Activated B cell treated with CpG ODN at 0.5 μM for 24 hours (primary cell): ENCODE results near the gene ILKAP. TPM values are rescaled to one million over a fixed set of nuclear protein-coding genes. Genes with fewer than 3 reads are reported as not detected.

Experiments used
- ATAC-seq: fragments of 200-7000 bp; cut with Tn5 transposase; one replicate; pipeline ENCODE4 v1.10.0; 2021; ENCODE audit warnings: low read depth, mild to moderate bottlenecking, moderate library complexity
- CTCF ChIA-PET: fragments of 350-600 bp; sonication (Branson Sonifier 250); formaldehyde crosslinking; loops from one replicate; lab custom pipeline; 2021; ENCODE audit warnings: antibody characterized with exemption; lab: Charles Lee
- POLR2A ChIA-PET: fragments of 350-600 bp; sonication (Branson Sonifier 250); formaldehyde crosslinking; loops from one replicate; lab custom pipeline; 2021; ENCODE audit warnings: antibody characterized with exemption; lab: Charles Lee
- DNase-seq: peaks from one replicate; pipeline ENCODE4 v3.0.0; 2022
- H3K27ac Mint-ChIP-seq: one replicate; pipeline ENCODE4 v1.8.0; 2020; ENCODE audit warnings: mixed read lengths
- H3K27me3 Mint-ChIP-seq: one replicate; pipeline ENCODE4 v1.8.0; 2021; ENCODE audit warnings: mixed read lengths
- H3K36me3 Mint-ChIP-seq: one replicate; pipeline ENCODE4 v1.8.0; 2021; ENCODE audit warnings: low read depth, mixed read lengths
- H3K4me1 Mint-ChIP-seq: one replicate; pipeline ENCODE4 v1.8.0; 2021; ENCODE audit warnings: mixed read lengths
- H3K4me3 Mint-ChIP-seq: one replicate; pipeline ENCODE4 v1.8.0; 2020; ENCODE audit warnings: mild to moderate bottlenecking, mixed read lengths
- H3K9me3 Mint-ChIP-seq: one replicate; pipeline ENCODE4 v1.8.0; 2020; ENCODE audit warnings: mixed read lengths
- CTCF ChIP-seq: fragments of 200-600 bp; IDR thresholded peaks from one replicate; pipeline ENCODE4 v1.8.0; 2022; ENCODE audit warnings: antibody characterized with exemption, mild to moderate bottlenecking
- intact Hi-C: fragments of 100-400 bp; cut with micrococcal nuclease; formaldehyde crosslinking; loops from one replicate; pipeline ENCODE4 v1.15.1; 2024
- total RNA-seq: library from RNA; stranded (reverse); gene quantifications from 2 replicates; pipeline ENCODE4 v1.2.3, GENCODE V29; 2022

The ILKAP gene
- total RNA-seq, 1 donor from 2014 or later: 77.3 TPM

GRCh38 chr2:238152771-238153688, 50.5 kb downstream of the ILKAP start:
- Mint-ChIP-seq H3K27me3 (no peaks in the 10 kb centered on the region), H3K27ac (no peak overlapping the region), H3K4me3 (no peak overlapping the region), H3K9me3 (no peaks in the 10 kb centered on the region), H3K4me1 (no peaks in the 10 kb centered on the region), H3K36me3 (no peaks in the 10 kb centered on the region)
- DNase-seq (no peak), ATAC-seq (no peak)
- intact Hi-C loops: no loop called here
- TF ChIP-seq CTCF: no peak
- ChIA-PET POLR2A (no interaction called here), CTCF (no interaction called here)

- ATAC-seq (no peak), DNase-seq (no peak)
- ChIA-PET POLR2A (no interaction called here), CTCF (no interaction called here)
- Mint-ChIP-seq H3K36me3 (no peaks in the 10 kb centered on the region), H3K27me3 (no peaks in the 10 kb centered on the region), H3K27ac (no peak overlapping the region), H3K4me1 (no peaks in the 10 kb centered on the region), H3K9me3 (no peaks in the 10 kb centered on the region), H3K4me3 (no peak overlapping the region)
- no peak for TF ChIP-seq CTCF
- intact Hi-C loops: no loop called here
Measured at GRCh38 chr2:238151628-238152235, 51.8 kb downstream of the ILKAP start.

GRCh38 chr2:238151205-238151604, 52.3 kb downstream of the ILKAP start:
- Mint-ChIP-seq H3K4me1 (no peaks in the 10 kb centered on the region), H3K36me3 (no peaks in the 10 kb centered on the region), H3K9me3 (no peaks in the 10 kb centered on the region), H3K27ac (no peak overlapping the region), H3K27me3 (no peaks in the 10 kb centered on the region), H3K4me3 (no peak overlapping the region)
- ChIA-PET POLR2A (no interaction called here), CTCF (no interaction called here)
- TF ChIP-seq CTCF: no peak
- intact Hi-C loops: no loop called here
- ATAC-seq (no peak), DNase-seq (no peak)

- no peaks in the 10 kb centered on the region for H3K36me3 Mint-ChIP-seq
- H3K9me3 Mint-ChIP-seq: no peaks in the 10 kb centered on the region
- H3K4me3 Mint-ChIP-seq: no peak overlapping the region
- ChIA-PET POLR2A (no interaction called here), CTCF (no interaction called here)
- no peak for ATAC-seq
- no peaks in the 10 kb centered on the region for H3K4me1 Mint-ChIP-seq
- no peaks in the 10 kb centered on the region for H3K27me3 Mint-ChIP-seq
- H3K27ac Mint-ChIP-seq: no peak overlapping the region
- intact Hi-C loops: no loop called here
- DNase-seq: no peak
- no peak for TF ChIP-seq CTCF
Measured at GRCh38 chr2:238150686-238151085, 52.8 kb downstream of the ILKAP start.

- POLR2A ChIA-PET: no interaction called here
- TF ChIP-seq CTCF: no peak
- DNase-seq: no peak
- CTCF ChIA-PET: no interaction called here
- Mint-ChIP-seq H3K4me3 (no peak overlapping the region), H3K36me3 (no peaks in the 10 kb centered on the region), H3K27me3 (no peaks in the 10 kb centered on the region), H3K9me3 (no peaks in the 10 kb centered on the region), H3K4me1 (no peaks in the 10 kb centered on the region), H3K27ac (no peak overlapping the region)
- intact Hi-C loops: no loop called here
- no peak for ATAC-seq
Measured at GRCh38 chr2:238149841-238150572, 53.5 kb downstream of the ILKAP start.
